Neural cell (in vitro differentiated cells): ENCODE data around the gene PELI2. TPM values are rescaled to one million over a fixed set of nuclear protein-coding genes. Genes with fewer than 3 reads are reported as not detected.

Source experiments
- H2AFZ ChIP-seq: fragments of 200-600, 300-800 bp; sonication (generic), shearing (Covaris generic); 2 replicates; pipeline ENCODE4 v1.6.0; 2014; ENCODE audit warnings: low read depth, mild to moderate bottlenecking, antibody characterized with exemption, low read length, moderate library complexity
- H3F3A ChIP-seq: fragments of 200-600 bp; shearing (Covaris generic); 2 replicates; pipeline ENCODE4 v1.6.1; 2016; ENCODE audit warnings: mild to moderate bottlenecking, moderate library complexity, mixed read lengths, antibody characterized with exemption, low read length; ENCODE audit not compliant: insufficient read depth, poor library complexity, severe bottlenecking
- H3K27ac ChIP-seq: fragments of 200-600, 300-800 bp; sonication (generic), shearing (Covaris generic); 2 replicates; pipeline ENCODE4 v1.5.1; 2014; ENCODE audit warnings: mild to moderate bottlenecking, low read length, moderate library complexity
- H3K27me3 ChIP-seq: fragments of 300-800, 200-600 bp; sonication (generic), shearing (Covaris generic); 2 replicates; pipeline ENCODE4 v1.6.0; 2014; ENCODE audit warnings: mild to moderate bottlenecking, low read depth, low read length, moderate library complexity; ENCODE audit not compliant: insufficient read depth
- H3K36me3 ChIP-seq: fragments of 300-800, 200-600 bp; sonication (generic), shearing (Covaris generic); 2 replicates; pipeline ENCODE4 v1.5.1; 2014; ENCODE audit warnings: mild to moderate bottlenecking, antibody characterized with exemption, low read length, moderate library complexity; ENCODE audit not compliant: insufficient read depth
- H3K4me2 ChIP-seq: fragments of 300-800, 200-600 bp; sonication (generic), shearing (Covaris generic); 2 replicates; pipeline ENCODE4 v1.6.0; 2014; ENCODE audit warnings: mild to moderate bottlenecking, low read length
- H3K4me3 ChIP-seq: fragments of 300-800, 200-600 bp; sonication (generic), shearing (Covaris generic); 2 replicates; pipeline ENCODE4 v1.5.1; 2014; ENCODE audit warnings: mild to moderate bottlenecking, low read length, moderate library complexity
- H3K79me2 ChIP-seq: fragments of 200-600 bp; shearing (Covaris generic); replicated peaks from 2 replicates; pipeline ENCODE4 v1.6.0; 2014; ENCODE audit warnings: mild to moderate bottlenecking, low read length, moderate library complexity; ENCODE audit not compliant: insufficient read depth
- H3K9ac ChIP-seq: fragments of 300-800, 200-600 bp; sonication (generic), shearing (Covaris generic); 2 replicates; pipeline ENCODE4 v1.6.1; 2016; ENCODE audit warnings: mild to moderate bottlenecking, low read length, mixed read lengths
- H3K9me2 ChIP-seq: fragments of 200-600 bp; shearing (Covaris generic); 2 replicates; pipeline ENCODE4 v1.6.1; 2016; ENCODE audit warnings: mild to moderate bottlenecking, low read length, mixed read lengths; ENCODE audit not compliant: insufficient read depth
- H3K9me3 ChIP-seq: fragments of 200-600, 300-800 bp; sonication (generic), shearing (Covaris generic); 2 replicates; pipeline ENCODE4 v1.6.1; 2016; ENCODE audit warnings: mild to moderate bottlenecking, mixed run types, low read length, moderate library complexity, mixed read lengths
- H4K20me1 ChIP-seq: fragments of 200-600 bp; shearing (Covaris generic); 2 replicates; pipeline ENCODE4 v1.6.1; 2016; ENCODE audit warnings: mild to moderate bottlenecking, mixed run types; ENCODE audit not compliant: insufficient read depth
- EP300 ChIP-seq: fragments of 450-650 bp; conservative IDR thresholded peaks from 2 replicates; pipeline ENCODE4 v1.6.1; 2014; ENCODE audit warnings: antibody characterized with exemption, mild to moderate bottlenecking, moderate library complexity; ENCODE audit not compliant: poor library complexity, severe bottlenecking
- EZH2 ChIP-seq: fragments of 200-600, 300-800 bp; shearing (Covaris generic), sonication (generic); IDR thresholded peaks from 2 replicates; pipeline ENCODE4 v1.6.1; 2014; ENCODE audit warnings: antibody characterized with exemption, low read length, borderline replicate concordance, mild to moderate bottlenecking; ENCODE audit not compliant: insufficient read depth, poor library complexity, severe bottlenecking
- MXI1 ChIP-seq: fragments of 450-650 bp; conservative IDR thresholded peaks from 2 replicates; pipeline ENCODE4 v1.6.1; 2014; ENCODE audit warnings: antibody characterized with exemption, mild to moderate bottlenecking; ENCODE audit not compliant: poor library complexity, severe bottlenecking
- POLR2AphosphoS5 ChIP-seq: IDR thresholded peaks from 2 replicates; pipeline ENCODE4 v1.6.1; 2012
- RAD21 ChIP-seq: fragments of 450-650 bp; conservative IDR thresholded peaks from 2 replicates; pipeline ENCODE4 v1.6.1; 2014; ENCODE audit warnings: antibody characterized with exemption, mild to moderate bottlenecking, moderate library complexity
- SMC3 ChIP-seq: fragments of 450-650 bp; conservative IDR thresholded peaks from 2 replicates; pipeline ENCODE4 v1.6.1; 2014; ENCODE audit warnings: antibody characterized with exemption, mild to moderate bottlenecking, moderate library complexity; ENCODE audit not compliant: poor library complexity
- TAF1 ChIP-seq: IDR thresholded peaks from 2 replicates; pipeline ENCODE4 v1.6.1; 2012; ENCODE audit warnings: low read depth
- polyA plus RNA-seq: library from polyadenylated mRNA; depleted of rRNA; stranded (reverse); fragments of >200 nt; gene quantifications from 2 replicates; pipeline ENCODE4 v1.2.3, GENCODE V29; 2014
- TF ChIP-seq, protein P1 (sequence below): IDR thresholded peaks from 2 replicates; pipeline ENCODE4 v1.6.1; 2012; ENCODE audit warnings: borderline replicate concordance
- TF ChIP-seq, protein P2 (sequence below): fragments of 450-650 bp; IDR thresholded peaks from 2 replicates; pipeline ENCODE4 v1.5.1; 2014; ENCODE audit warnings: antibody characterized with exemption, mild to moderate bottlenecking, moderate library complexity; ENCODE audit not compliant: poor library complexity, severe bottlenecking

Gene PELI2
- polyA plus RNA-seq, 1 donor from 2014 or later, result 5.3 TPM

DNA sequence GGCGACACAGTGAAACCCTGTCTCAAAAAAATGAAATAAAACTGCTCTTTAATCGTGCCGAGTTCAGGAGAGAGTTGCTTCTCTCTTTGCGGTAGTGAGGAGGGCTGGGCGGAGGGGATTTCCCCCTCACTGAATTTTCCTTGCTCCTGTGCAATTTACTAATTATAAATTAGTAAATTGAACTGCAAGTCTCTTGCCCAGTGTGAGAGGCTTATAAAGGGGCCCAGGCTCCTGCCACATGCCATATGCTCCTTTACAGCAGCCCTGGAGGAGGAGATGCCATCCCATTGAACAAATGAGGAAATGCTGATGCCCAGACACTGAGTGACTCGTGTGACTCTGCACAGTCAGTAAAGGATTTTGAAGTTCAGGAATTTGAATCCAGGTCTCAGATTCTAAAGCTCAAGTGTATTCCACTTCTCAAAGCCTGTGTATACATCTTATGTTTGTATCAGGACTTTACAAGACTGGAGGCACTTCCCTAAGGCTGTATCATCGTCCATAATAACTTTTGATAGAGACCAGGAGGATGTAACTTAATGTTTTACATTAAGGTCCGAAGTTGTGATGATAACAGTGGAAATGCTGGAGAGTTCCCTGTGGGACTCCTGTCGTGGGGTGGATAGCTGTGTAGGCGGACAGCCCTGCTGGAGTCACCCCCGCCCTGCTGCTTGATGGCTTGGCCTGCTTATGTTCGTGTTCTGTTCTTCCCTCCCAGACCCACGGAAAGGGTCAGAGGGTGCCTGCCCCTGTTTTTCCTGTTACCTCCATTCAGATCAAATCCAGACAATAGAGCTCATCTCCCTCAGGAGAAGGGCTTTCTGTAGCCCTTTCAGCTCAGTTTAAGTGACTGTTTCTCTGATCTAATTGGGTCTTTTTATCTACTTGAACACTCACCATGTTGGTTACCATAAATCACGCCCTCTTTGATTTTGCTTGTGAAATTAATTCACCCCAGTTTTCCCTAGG lies 13.9 kb downstream of the PELI2 start:
- Histone ChIP-seq H3K36me3 (no peaks in the 10 kb centered on the region), H3K79me2 (peaks cover 89% of the 10 kb centered on the region), H3K27ac (no peak overlapping the region), H3K9ac (no peak overlapping the region), H3K9me3 (no peaks in the 10 kb centered on the region), H3K4me2 (no peak overlapping the region), H3K27me3 (no peaks in the 10 kb centered on the region), H2AFZ (no peak overlapping the region), H3K4me3 (no peak overlapping the region), H3F3A (no peaks in the 10 kb centered on the region), H3K9me2 (no peaks in the 10 kb centered on the region), H4K20me1 (no peaks in the 10 kb centered on the region)
- TF ChIP-seq, protein P1, sequence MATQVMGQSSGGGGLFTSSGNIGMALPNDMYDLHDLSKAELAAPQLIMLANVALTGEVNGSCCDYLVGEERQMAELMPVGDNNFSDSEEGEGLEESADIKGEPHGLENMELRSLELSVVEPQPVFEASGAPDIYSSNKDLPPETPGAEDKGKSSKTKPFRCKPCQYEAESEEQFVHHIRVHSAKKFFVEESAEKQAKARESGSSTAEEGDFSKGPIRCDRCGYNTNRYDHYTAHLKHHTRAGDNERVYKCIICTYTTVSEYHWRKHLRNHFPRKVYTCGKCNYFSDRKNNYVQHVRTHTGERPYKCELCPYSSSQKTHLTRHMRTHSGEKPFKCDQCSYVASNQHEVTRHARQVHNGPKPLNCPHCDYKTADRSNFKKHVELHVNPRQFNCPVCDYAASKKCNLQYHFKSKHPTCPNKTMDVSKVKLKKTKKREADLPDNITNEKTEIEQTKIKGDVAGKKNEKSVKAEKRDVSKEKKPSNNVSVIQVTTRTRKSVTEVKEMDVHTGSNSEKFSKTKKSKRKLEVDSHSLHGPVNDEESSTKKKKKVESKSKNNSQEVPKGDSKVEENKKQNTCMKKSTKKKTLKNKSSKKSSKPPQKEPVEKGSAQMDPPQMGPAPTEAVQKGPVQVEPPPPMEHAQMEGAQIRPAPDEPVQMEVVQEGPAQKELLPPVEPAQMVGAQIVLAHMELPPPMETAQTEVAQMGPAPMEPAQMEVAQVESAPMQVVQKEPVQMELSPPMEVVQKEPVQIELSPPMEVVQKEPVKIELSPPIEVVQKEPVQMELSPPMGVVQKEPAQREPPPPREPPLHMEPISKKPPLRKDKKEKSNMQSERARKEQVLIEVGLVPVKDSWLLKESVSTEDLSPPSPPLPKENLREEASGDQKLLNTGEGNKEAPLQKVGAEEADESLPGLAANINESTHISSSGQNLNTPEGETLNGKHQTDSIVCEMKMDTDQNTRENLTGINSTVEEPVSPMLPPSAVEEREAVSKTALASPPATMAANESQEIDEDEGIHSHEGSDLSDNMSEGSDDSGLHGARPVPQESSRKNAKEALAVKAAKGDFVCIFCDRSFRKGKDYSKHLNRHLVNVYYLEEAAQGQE, result no peak
- TF ChIP-seq TAF1, result no peak

DNA sequence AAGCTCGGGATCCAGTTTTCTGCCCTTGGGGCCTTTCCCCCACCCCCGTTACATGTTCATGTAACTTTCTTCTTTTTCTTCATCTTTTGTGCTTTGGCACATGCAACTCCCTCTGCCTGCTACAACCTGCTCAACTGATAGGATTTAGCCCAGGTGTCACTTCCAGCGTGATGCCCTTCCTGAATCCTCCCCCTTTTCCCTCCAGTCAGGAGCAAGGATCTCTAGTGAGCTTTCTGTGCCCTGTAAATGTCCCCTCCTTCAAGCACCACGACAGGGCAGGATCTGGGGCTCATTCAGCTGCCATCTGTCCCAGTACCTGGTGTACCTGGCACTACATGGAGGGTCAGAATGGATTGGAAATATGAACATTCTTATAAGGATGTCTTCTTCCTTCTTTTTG lies 15.3 kb downstream of the PELI2 start:
- Histone ChIP-seq H3K9me2 (no peaks in the 10 kb centered on the region), H2AFZ (no peak overlapping the region), H3K9me3 (no peaks in the 10 kb centered on the region), H3F3A (no peaks in the 10 kb centered on the region), H3K79me2 (peaks cover 98% of the 10 kb centered on the region), H3K9ac (no peak overlapping the region), H3K4me2 (no peak overlapping the region), H4K20me1 (no peaks in the 10 kb centered on the region), H3K36me3 (no peaks in the 10 kb centered on the region), H3K27me3 (no peaks in the 10 kb centered on the region), H3K27ac (no peak overlapping the region), H3K4me3 (no peak overlapping the region)
- no peak for TF ChIP-seq MXI1
- TF ChIP-seq SMC3, result no peak
- no peak for TF ChIP-seq EZH2
- no peak for TF ChIP-seq POLR2AphosphoS5
- TF ChIP-seq, protein P2, sequence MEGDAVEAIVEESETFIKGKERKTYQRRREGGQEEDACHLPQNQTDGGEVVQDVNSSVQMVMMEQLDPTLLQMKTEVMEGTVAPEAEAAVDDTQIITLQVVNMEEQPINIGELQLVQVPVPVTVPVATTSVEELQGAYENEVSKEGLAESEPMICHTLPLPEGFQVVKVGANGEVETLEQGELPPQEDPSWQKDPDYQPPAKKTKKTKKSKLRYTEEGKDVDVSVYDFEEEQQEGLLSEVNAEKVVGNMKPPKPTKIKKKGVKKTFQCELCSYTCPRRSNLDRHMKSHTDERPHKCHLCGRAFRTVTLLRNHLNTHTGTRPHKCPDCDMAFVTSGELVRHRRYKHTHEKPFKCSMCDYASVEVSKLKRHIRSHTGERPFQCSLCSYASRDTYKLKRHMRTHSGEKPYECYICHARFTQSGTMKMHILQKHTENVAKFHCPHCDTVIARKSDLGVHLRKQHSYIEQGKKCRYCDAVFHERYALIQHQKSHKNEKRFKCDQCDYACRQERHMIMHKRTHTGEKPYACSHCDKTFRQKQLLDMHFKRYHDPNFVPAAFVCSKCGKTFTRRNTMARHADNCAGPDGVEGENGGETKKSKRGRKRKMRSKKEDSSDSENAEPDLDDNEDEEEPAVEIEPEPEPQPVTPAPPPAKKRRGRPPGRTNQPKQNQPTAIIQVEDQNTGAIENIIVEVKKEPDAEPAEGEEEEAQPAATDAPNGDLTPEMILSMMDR, result no peak
- no peak for TF ChIP-seq RAD21
- TF ChIP-seq EP300, result no peak
- TF ChIP-seq, protein P1, result no peak
- TF ChIP-seq TAF1, result no peak
